Adrenal gland (tissue), 12 donors: ENCODE data around the gene ZNF653. TPM values are rescaled to one million over a fixed set of nuclear protein-coding genes. Genes with fewer than 3 reads are reported as not detected.

Experiments used
- DNase-seq, 7 donors: peaks; one replicate each; pipeline ENCODE4 v3.0.0-alpha.2; 2019 to 2020
- H3K27ac ChIP-seq, 5 donors: fragments of 200-600 bp; sonication (generic) in 4 of 5; 1 replicate in 3 of 5; 2 replicates in 2 of 5; pipeline versions ENCODE4 v1.5.1 to v1.8.0; 2016 to 2020; ENCODE audit warnings: mild to moderate bottlenecking in 1 of 5
- H3K27me3 ChIP-seq: fragments of 200-600 bp; 2 replicates; pipeline ENCODE4 v1.8.0; 2021
- H3K36me3 ChIP-seq, 2 donors: fragments of 200-600 bp; replicated peaks in 1 of 2; 1 replicate in 1 of 2; 2 replicates in 1 of 2; pipeline versions ENCODE4 v1.5.1 to v1.8.0; 2018 to 2022
- H3K4me1 ChIP-seq, 2 donors: fragments of 200-600 bp; replicated peaks in 1 of 2; 1 replicate in 1 of 2; 2 replicates in 1 of 2; pipeline versions ENCODE4 v1.5.1 to v1.8.0; 2018 to 2021
- H3K4me3 ChIP-seq, 4 donors: fragments of 200-600 bp; sonication (generic) in 3 of 4; one replicate each; pipeline ENCODE4 v1.5.1; 2016 to 2018
- H3K9me3 ChIP-seq, 3 donors: fragments of 200-600 bp; sonication (generic) in 1 of 3; replicated peaks in 1 of 3; 1 replicate in 2 of 3; 2 replicates in 1 of 3; pipeline versions ENCODE4 v1.5.1 to v1.8.0; 2016 to 2021
- CTCF ChIP-seq, 6 experiments: fragments of 450-650 bp in 4 of 6; fragments of 200-600 bp in 2 of 6; sonication (generic) in 1 of 6; IDR thresholded peaks; 1 replicate in 5 of 6; 2 replicates in 1 of 6; pipeline versions ENCODE4 v1.5.1 to v1.8.0; 2016 to 2021; ENCODE audit warnings: antibody characterized with exemption in 6 of 6, mild to moderate bottlenecking in 2 of 6, moderate library complexity in 1 of 6
- POLR2A ChIP-seq, 2 donors: fragments of 450-650 bp; IDR thresholded peaks; one replicate each; pipeline ENCODE4 v1.6.1; 2017; ENCODE audit warnings: antibody characterized with exemption in 2 of 2, mild to moderate bottlenecking in 2 of 2, moderate library complexity in 1 of 2
- WGBS, 4 donors: extraction: QIAGEN DNeasy Blood & Tissue Kit in 2 of 4; methylation state at CpG; one replicate each; pipeline versions ENCODE4 v1.1.5 to v1.1.7; 2013 to 2017; 5-methylcytosine and 5-hydroxymethylcytosine counted together
- intact Hi-C, 2 donors: fragments of 100-400 bp; cut with DNase I; formaldehyde crosslinking; loops; one replicate each; pipeline versions ENCODE4 v1.14.1 to v1.15.0; 2022 to 2023
- polyA plus RNA-seq, 3 donors: library from polyadenylated mRNA; stranded (reverse); fragments of 200-250 nt in 2 of 3; fragments of 350-450 nt in 1 of 3; fragmentation: Illumina TruSeq in 1 of 3; extraction: RNeasy Lipid Tissue Mini Kit (QIAGEN cat#74804) in 1 of 3; gene quantifications; one replicate each; pipeline ENCODE4 v1.2.3, GENCODE V29; 2013 to 2014
- total RNA-seq, 9 donors: library from RNA; depleted of rRNA in 4 of 9; stranded (reverse); fragments of >200 nt in 4 of 9; fragments of 120-200 nt in 1 of 9; fragmentation: NEBNext Ultra II Directional in 1 of 9; extraction: Animal tissue kit (Norgen Biotek cat#: 25700) in 1 of 9; gene quantifications; one replicate each; pipeline versions ENCODE4 v1.1.0 to v1.2.4, GENCODE V29; 2013 to 2023
- donor health status: healthy with polysubstance abuse.
- donor health status: Bipolar disorder and iron deficiency.
- donor health status: DM: yes; HTN: yes; CAD: no.
- donor health status: DM: no; HTN: no; CAD: no.
- donor health status: DM: no; HTN: no; CAD: no.
- donor health status: DM: yes; HTN: yes; CAD: no.

ZNF653 gene
- total and polyA plus RNA-seq, 12 donors, result 4.2 to 37.7 (median 11.7) TPM

- H3K27me3 ChIP-seq, result peaks cover 4% of the 10 kb centered on the region
- H3K4me3 ChIP-seq, result no peak overlapping the region
- intact Hi-C loops, result no loop called here
- no peaks in the 10 kb centered on the region for H3K9me3 ChIP-seq
- DNase-seq, result no peak
- peaks cover 0 to 14% of the 10 kb centered on the region in 2 donors for H3K4me1 ChIP-seq
- H3K27ac ChIP-seq, result no peak overlapping the region
- TF ChIP-seq CTCF (IDR thresholded peaks at IDR 0.05) (no peak), POLR2A (IDR thresholded peaks at IDR 0.05) (no peak)
- H3K36me3 ChIP-seq, result peaks cover 0 to 2% of the 10 kb centered on the region in 2 donors
- 90 to 94% (median 91%) methylated on average over 27 to 45 of the region's 45 CpGs for WGBS, 4 donors
Observed at GRCh38 chr19:11486661-11487503, 18.8 kb downstream of the ZNF653 start.

GRCh38 chr19:11485245-11485837, 20.3 kb downstream of the ZNF653 start:
- Histone ChIP-seq H3K9me3 (no peaks in the 10 kb centered on the region), H3K36me3 (no peaks in the 10 kb centered on the region), H3K4me1 (peaks cover 0 to 19% of the 10 kb centered on the region in 2 donors), H3K27me3 (peaks cover 12% of the 10 kb centered on the region), H3K4me3 (no peak overlapping the region), H3K27ac (no peak overlapping the region)
- TF ChIP-seq POLR2A (IDR thresholded peaks at IDR 0.05) (no peak), CTCF (IDR thresholded peaks at IDR 0.05) (no peak)
- DNase-seq, result no peak
- intact Hi-C loops, result no loop called here
- WGBS, 4 donors, result 92 to 96% (median 93%) methylated on average over 9 to 13 of the region's 13 CpGs

- H3K4me1 ChIP-seq, result peaks cover 8 to 31% of the 10 kb centered on the region in 2 donors
- H3K36me3 ChIP-seq, result no peaks in the 10 kb centered on the region
- no peak overlapping the region for H3K27ac ChIP-seq
- no peak overlapping the region for H3K4me3 ChIP-seq
- H3K9me3 ChIP-seq, result no peaks in the 10 kb centered on the region
- no peak for DNase-seq
- intact Hi-C loops, result loop anchor here in 1 of 2 donors (5.0 kb wide), 1 partner anchor 101 kb away; the partner anchor contains the start of gene EPOR
- H3K27me3 ChIP-seq, result peaks cover 16% of the 10 kb centered on the region
- 69 to 87% (median 80%) methylated on average over 6 to 57 of the region's 57 CpGs for WGBS, 4 donors
- TF ChIP-seq CTCF (IDR thresholded peaks at IDR 0.05) (no peak), POLR2A (IDR thresholded peaks at IDR 0.05) (no peak)
Observed at GRCh38 chr19:11483366-11484111, 22.1 kb downstream of the ZNF653 start.
